Duodenal mucosa (tissue), 2 donors: ENCODE measurements around the gene RAB44.

ENCODE experiments used
- H3K27ac ChIP-seq: one replicate; pipeline ENCODE4 v1.7.0; 2013; ENCODE audit warnings: low read depth, low read length
- H3K27me3 ChIP-seq, 2 donors: one replicate each; pipeline ENCODE4 v1.7.0; 2013; ENCODE audit warnings: low read length in 2 of 2, control low read depth in 1 of 2; ENCODE audit not compliant: insufficient read depth in 2 of 2, control insufficient read depth in 1 of 2
- H3K36me3 ChIP-seq, 2 donors: one replicate each; pipeline ENCODE4 v1.7.0; 2013; ENCODE audit warnings: low read length in 2 of 2, control low read depth in 1 of 2; ENCODE audit not compliant: insufficient read depth in 2 of 2, control insufficient read depth in 1 of 2
- H3K4me1 ChIP-seq, 2 donors: one replicate each; pipeline ENCODE4 v1.7.0; 2013; ENCODE audit warnings: low read length in 2 of 2, control low read depth in 1 of 2; ENCODE audit not compliant: insufficient read depth in 2 of 2, control insufficient read depth in 1 of 2
- H3K4me3 ChIP-seq, 2 donors: one replicate each; pipeline ENCODE4 v1.7.0; 2013; ENCODE audit warnings: low read length in 2 of 2, low read depth in 1 of 2
- H3K9ac ChIP-seq, 2 donors: one replicate each; pipeline ENCODE4 v1.7.0; 2013; ENCODE audit warnings: low read length in 2 of 2, low read depth in 1 of 2
- H3K9me3 ChIP-seq, 2 donors: one replicate each; pipeline ENCODE4 v1.7.0; 2013; ENCODE audit warnings: low read length in 2 of 2, control low read depth in 1 of 2; ENCODE audit not compliant: control insufficient read depth in 1 of 2

The RAB44 gene

GRCh38 chr6:36685926-36686667, 11.5 kb upstream of the RAB44 start:
- no peak overlapping the region for H3K9ac ChIP-seq
- no peaks in the 10 kb centered on the region for H3K9me3 ChIP-seq
- no peak overlapping the region for H3K4me3 ChIP-seq
- H3K4me1 ChIP-seq: peaks cover 22 to 23% of the 10 kb centered on the region in 2 donors
- H3K27me3 ChIP-seq: no peaks in the 10 kb centered on the region
- H3K36me3 ChIP-seq: peaks cover 29 to 43% of the 10 kb centered on the region in 2 donors
- no peak overlapping the region for H3K27ac ChIP-seq

GRCh38 chr6:36686668-36687513, 10.7 kb upstream of the RAB44 start:
- Histone ChIP-seq H3K4me3 (no peak overlapping the region), H3K36me3 (peaks cover 29 to 43% of the 10 kb centered on the region in 2 donors), H3K27ac (no peak overlapping the region), H3K9me3 (no peaks in the 10 kb centered on the region), H3K4me1 (peaks cover 23 to 24% of the 10 kb centered on the region in 2 donors), H3K27me3 (no peaks in the 10 kb centered on the region), H3K9ac (no peak overlapping the region)

- Histone ChIP-seq H3K27me3 (no peaks in the 10 kb centered on the region), H3K9me3 (no peaks in the 10 kb centered on the region), H3K27ac (no peak overlapping the region), H3K4me3 (no peak overlapping the region), H3K36me3 (peaks cover 29 to 41% of the 10 kb centered on the region in 2 donors), H3K4me1 (peaks cover 22 to 23% of the 10 kb centered on the region in 2 donors), H3K9ac (no peak overlapping the region)
Observed at GRCh38 chr6:36688063-36688738, 9.4 kb upstream of the RAB44 start.

- Histone ChIP-seq H3K27ac (no peak overlapping the region), H3K27me3 (no peaks in the 10 kb centered on the region), H3K4me3 (no peak overlapping the region), H3K9ac (no peak overlapping the region), H3K4me1 (peaks cover 17 to 18% of the 10 kb centered on the region in 2 donors), H3K9me3 (no peaks in the 10 kb centered on the region), H3K36me3 (peaks cover 27 to 37% of the 10 kb centered on the region in 2 donors)
Observed at GRCh38 chr6:36688739-36689075, 8.9 kb upstream of the RAB44 start.

- peaks cover 15 to 17% of the 10 kb centered on the region in 2 donors for H3K4me1 ChIP-seq
- H3K4me3 ChIP-seq: no peak overlapping the region
- H3K9me3 ChIP-seq: no peaks in the 10 kb centered on the region
- H3K36me3 ChIP-seq: peaks cover 9 to 14% of the 10 kb centered on the region in 2 donors
- H3K9ac ChIP-seq: no peak overlapping the region
- no peaks in the 10 kb centered on the region for H3K27me3 ChIP-seq
- H3K27ac ChIP-seq: no peak overlapping the region
Observed at GRCh38 chr6:36691011-36691410, 6.6 kb upstream of the RAB44 start.

- H3K27ac ChIP-seq: no peak overlapping the region
Observed at GRCh38 chr6:36691612-36692011, 6.0 kb upstream of the RAB44 start.

GRCh38 chr6:36692220-36692619, 5.4 kb upstream of the RAB44 start:
- Histone ChIP-seq H3K27me3 (no peaks in the 10 kb centered on the region), H3K4me1 (peaks cover 15 to 17% of the 10 kb centered on the region in 2 donors), H3K4me3 (no peak overlapping the region), H3K9me3 (no peaks in the 10 kb centered on the region), H3K27ac (no peak overlapping the region), H3K9ac (no peak overlapping the region), H3K36me3 (peaks cover 0 to 2% of the 10 kb centered on the region in 2 donors)

More at GRCh38 chr6:36691612-36692011, 6.0 kb upstream of the RAB44 start:
- no peaks in the 10 kb centered on the region for H3K9me3 ChIP-seq
- H3K9ac ChIP-seq: no peak overlapping the region
- H3K36me3 ChIP-seq: peaks cover 5 to 8% of the 10 kb centered on the region in 2 donors
- H3K27me3 ChIP-seq: no peaks in the 10 kb centered on the region
- H3K4me1 ChIP-seq: peaks cover 15 to 17% of the 10 kb centered on the region in 2 donors
- no peak overlapping the region for H3K4me3 ChIP-seq

- Histone ChIP-seq H3K27me3 (no peaks in the 10 kb centered on the region), H3K4me1 (peaks cover 15 to 17% of the 10 kb centered on the region in 2 donors), H3K36me3 (no peaks in the 10 kb centered on the region), H3K9ac (no peak overlapping the region), H3K4me3 (no peak overlapping the region), H3K9me3 (no peaks in the 10 kb centered on the region), H3K27ac (no peak overlapping the region)
Observed at GRCh38 chr6:36692861-36693702, 4.5 kb upstream of the RAB44 start.

GRCh38 chr6:36694616-36695015, 3.0 kb upstream of the RAB44 start:
- H3K4me1 ChIP-seq: peaks cover 15 to 17% of the 10 kb centered on the region in 2 donors
- H3K9ac ChIP-seq: no peak overlapping the region
- no peaks in the 10 kb centered on the region for H3K9me3 ChIP-seq

More at GRCh38 chr6:36694616-36695015, 3.0 kb upstream of the RAB44 start:
- Histone ChIP-seq H3K27ac (no peak overlapping the region), H3K4me3 (no peak overlapping the region), H3K27me3 (no peaks in the 10 kb centered on the region), H3K36me3 (no peaks in the 10 kb centered on the region)
